PFSK-1 (cell line): ENCODE data around the gene AFF2.

Source experiments
- FOXP2 ChIP-seq: optimal IDR thresholded peaks from 2 replicates; pipeline ENCODE3; 2011; ENCODE audit warnings: borderline replicate concordance, control low read depth, inconsistent platforms; ENCODE audit not compliant: insufficient read depth; ENCODE audit errors: extremely low read length, extremely low read depth
- POLR2AphosphoS5 ChIP-seq: IDR thresholded peaks from 2 replicates; pipeline ENCODE4 v1.6.1; 2012; ENCODE audit warnings: low read depth, mild to moderate bottlenecking, control low read depth, low read length, moderate library complexity
- SIN3A ChIP-seq: IDR thresholded peaks from 2 replicates; pipeline ENCODE4 v1.6.1; 2012; ENCODE audit warnings: mild to moderate bottlenecking, low read length, moderate library complexity, borderline replicate concordance; ENCODE audit not compliant: insufficient read depth
- TAF1 ChIP-seq: IDR thresholded peaks from 2 replicates; pipeline ENCODE4 v1.6.1; 2012; ENCODE audit warnings: low read length, control low read depth, borderline replicate concordance; ENCODE audit not compliant: insufficient read depth
- TF ChIP-seq, protein P1 (sequence below), 2 experiments: IDR thresholded peaks; 2 replicates each; pipeline versions ENCODE4 v1.6.1 to v1.8.0; 2011 to 2012; ENCODE audit warnings: low read depth in 2 of 2, low read length in 2 of 2, control low read depth in 1 of 2, inconsistent platforms in 1 of 2, mild to moderate bottlenecking in 1 of 2, moderate library complexity in 1 of 2; ENCODE audit not compliant: insufficient read depth in 1 of 2

DNA sequence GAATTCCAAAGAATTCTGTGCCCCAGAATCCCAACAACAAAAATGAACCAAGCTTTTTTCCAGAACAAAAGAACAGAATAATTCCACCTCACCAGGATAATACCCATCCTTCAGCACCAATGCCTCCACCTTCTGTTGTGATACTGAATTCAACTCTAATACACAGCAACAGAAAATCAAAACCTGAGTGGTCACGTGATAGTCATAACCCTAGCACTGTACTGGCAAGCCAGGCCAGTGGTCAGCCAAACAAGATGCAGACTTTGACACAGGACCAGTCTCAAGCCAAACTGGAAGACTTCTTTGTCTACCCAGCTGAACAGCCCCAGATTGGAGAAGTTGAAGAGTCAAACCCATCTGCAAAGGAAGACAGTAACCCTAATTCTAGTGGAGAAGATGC, 161.6 kb downstream of the AFF2 start:
- TF ChIP-seq POLR2AphosphoS5: no peak
- no peak for TF ChIP-seq FOXP2
- TF ChIP-seq, protein P1, sequence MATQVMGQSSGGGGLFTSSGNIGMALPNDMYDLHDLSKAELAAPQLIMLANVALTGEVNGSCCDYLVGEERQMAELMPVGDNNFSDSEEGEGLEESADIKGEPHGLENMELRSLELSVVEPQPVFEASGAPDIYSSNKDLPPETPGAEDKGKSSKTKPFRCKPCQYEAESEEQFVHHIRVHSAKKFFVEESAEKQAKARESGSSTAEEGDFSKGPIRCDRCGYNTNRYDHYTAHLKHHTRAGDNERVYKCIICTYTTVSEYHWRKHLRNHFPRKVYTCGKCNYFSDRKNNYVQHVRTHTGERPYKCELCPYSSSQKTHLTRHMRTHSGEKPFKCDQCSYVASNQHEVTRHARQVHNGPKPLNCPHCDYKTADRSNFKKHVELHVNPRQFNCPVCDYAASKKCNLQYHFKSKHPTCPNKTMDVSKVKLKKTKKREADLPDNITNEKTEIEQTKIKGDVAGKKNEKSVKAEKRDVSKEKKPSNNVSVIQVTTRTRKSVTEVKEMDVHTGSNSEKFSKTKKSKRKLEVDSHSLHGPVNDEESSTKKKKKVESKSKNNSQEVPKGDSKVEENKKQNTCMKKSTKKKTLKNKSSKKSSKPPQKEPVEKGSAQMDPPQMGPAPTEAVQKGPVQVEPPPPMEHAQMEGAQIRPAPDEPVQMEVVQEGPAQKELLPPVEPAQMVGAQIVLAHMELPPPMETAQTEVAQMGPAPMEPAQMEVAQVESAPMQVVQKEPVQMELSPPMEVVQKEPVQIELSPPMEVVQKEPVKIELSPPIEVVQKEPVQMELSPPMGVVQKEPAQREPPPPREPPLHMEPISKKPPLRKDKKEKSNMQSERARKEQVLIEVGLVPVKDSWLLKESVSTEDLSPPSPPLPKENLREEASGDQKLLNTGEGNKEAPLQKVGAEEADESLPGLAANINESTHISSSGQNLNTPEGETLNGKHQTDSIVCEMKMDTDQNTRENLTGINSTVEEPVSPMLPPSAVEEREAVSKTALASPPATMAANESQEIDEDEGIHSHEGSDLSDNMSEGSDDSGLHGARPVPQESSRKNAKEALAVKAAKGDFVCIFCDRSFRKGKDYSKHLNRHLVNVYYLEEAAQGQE (IDR thresholded peaks at IDR 0.05; ENCODE audit: insufficient read depth in 1 of 2, low read depth in 2 of 2, low read length in 2 of 2): no peak
- TF ChIP-seq TAF1: no peak
- TF ChIP-seq SIN3A: no peak
